Endodermal cell (in vitro differentiated cells): ENCODE results near the gene TBCB. TPM values are rescaled to one million over a fixed set of nuclear protein-coding genes. Genes with fewer than 3 reads are reported as not detected.
"Not testable (repeated sequence)": the region's sequence is repeated elsewhere in the genome, so short reads cannot be mapped to it uniquely, and the experiment has no call there.

ENCODE experiments used
- DNase-seq: peaks from one replicate; pipeline ENCODE4 v3.0.0-alpha.2; 2017
- H3K27ac ChIP-seq: 2 replicates; pipeline ENCODE4 v1.5.1; 2013; ENCODE audit warnings: mild to moderate bottlenecking, low read depth, low read length, moderate library complexity
- H3K27me3 ChIP-seq: 2 replicates; pipeline ENCODE4 v1.6.1; 2013; ENCODE audit warnings: mild to moderate bottlenecking, low read length, moderate library complexity; ENCODE audit not compliant: insufficient read depth, control insufficient read depth, poor library complexity, severe bottlenecking
- H3K36me3 ChIP-seq: 2 replicates; pipeline ENCODE4 v1.7.0; 2013; ENCODE audit warnings: mild to moderate bottlenecking, low read length, moderate library complexity; ENCODE audit not compliant: control insufficient read depth, insufficient read depth
- H3K4me1 ChIP-seq: one replicate; pipeline ENCODE4 v1.7.0; 2013; ENCODE audit warnings: low read length; ENCODE audit not compliant: control insufficient read depth, insufficient read depth
- H3K4me3 ChIP-seq: 2 replicates; pipeline ENCODE4 v1.5.1; 2013; ENCODE audit warnings: mild to moderate bottlenecking, low read length, moderate library complexity
- H3K9ac ChIP-seq: 2 replicates; pipeline ENCODE4 v1.6.1; 2013; ENCODE audit warnings: mild to moderate bottlenecking, low read length, moderate library complexity; ENCODE audit not compliant: poor library complexity, severe bottlenecking; ENCODE audit errors: extremely low read depth
- H3K9me3 ChIP-seq: 2 replicates; pipeline ENCODE4 v1.6.1; 2013; ENCODE audit warnings: mild to moderate bottlenecking, low read length, moderate library complexity; ENCODE audit not compliant: control insufficient read depth
- H3K27ac Mint-ChIP-seq: 2 replicates; pipeline ENCODE4 v1.8.0; 2020; ENCODE audit warnings: mixed read lengths
- H3K27me3 Mint-ChIP-seq: 2 replicates; pipeline ENCODE4 v1.8.0; 2021; ENCODE audit warnings: mild to moderate bottlenecking, mixed read lengths; ENCODE audit not compliant: insufficient read depth
- H3K36me3 Mint-ChIP-seq: 2 replicates; pipeline ENCODE4 v1.8.0; 2020; ENCODE audit warnings: low read depth, mixed read lengths
- H3K4me1 Mint-ChIP-seq: 2 replicates; pipeline ENCODE4 v1.8.0; 2020; ENCODE audit warnings: mixed read lengths
- H3K4me3 Mint-ChIP-seq: 2 replicates; pipeline ENCODE4 v1.8.0; 2020; ENCODE audit warnings: mild to moderate bottlenecking, moderate library complexity, mixed read lengths
- H3K9me3 Mint-ChIP-seq: 2 replicates; pipeline ENCODE4 v1.8.0; 2020; ENCODE audit warnings: mild to moderate bottlenecking, mixed read lengths
- WGBS, 2 experiments: methylation state at CpG; one replicate each; pipeline versions ENCODE4 v1.1.5 to v1.1.7; 2013; ENCODE audit warnings: missing lambda C conversion rate in 2 of 2, mixed read lengths in 1 of 2; ENCODE audit not compliant: insufficient coverage in 1 of 2, insufficient read length in 1 of 2; 5-methylcytosine and 5-hydroxymethylcytosine counted together
- total RNA-seq, 2 donors: library from RNA; stranded (reverse); fragmentation: NEBNext Ultra II Directional in 1 of 2; extraction: Animal tissue kit (Norgen Biotek cat#: 25700) in 1 of 2; gene quantifications; 2 replicates in 1 of 2; 3 replicates in 1 of 2; pipeline ENCODE4 v1.2.1, GENCODE V29; 2021
- TF ChIP-seq, protein P1 (sequence below): fragments of 200-600 bp; sonication (generic); conservative IDR thresholded peaks from 2 replicates; pipeline ENCODE4 v1.5.0; 2021; ENCODE audit warnings: antibody characterized with exemption, mild to moderate bottlenecking

Gene TBCB
- total RNA-seq, 2 donors from 2014 or later, result 189 to 194 TPM

- Histone ChIP-seq H3K36me3 (peaks cover 9% of the 10 kb centered on the region), H3K27ac (no peak overlapping the region), H3K27me3 (no peaks in the 10 kb centered on the region), H3K4me1 (no peaks in the 10 kb centered on the region), H3K9ac (no peak overlapping the region), H3K4me3 (no peak overlapping the region), H3K9me3 (no peaks in the 10 kb centered on the region)
- WGBS, 2 experiments, result 88 to 92% methylated on average over 6 to 9 of the region's 9 CpGs
- H3K36me3 Mint-ChIP-seq, result peaks cover 9% of the 10 kb centered on the region
- H3K4me3 Mint-ChIP-seq, result no peak overlapping the region
- H3K27ac Mint-ChIP-seq, result no peak overlapping the region
- no peak for DNase-seq
- H3K27me3 Mint-ChIP-seq, result no peaks in the 10 kb centered on the region
- H3K9me3 Mint-ChIP-seq, result no peaks in the 10 kb centered on the region
- TF ChIP-seq, protein P1, sequence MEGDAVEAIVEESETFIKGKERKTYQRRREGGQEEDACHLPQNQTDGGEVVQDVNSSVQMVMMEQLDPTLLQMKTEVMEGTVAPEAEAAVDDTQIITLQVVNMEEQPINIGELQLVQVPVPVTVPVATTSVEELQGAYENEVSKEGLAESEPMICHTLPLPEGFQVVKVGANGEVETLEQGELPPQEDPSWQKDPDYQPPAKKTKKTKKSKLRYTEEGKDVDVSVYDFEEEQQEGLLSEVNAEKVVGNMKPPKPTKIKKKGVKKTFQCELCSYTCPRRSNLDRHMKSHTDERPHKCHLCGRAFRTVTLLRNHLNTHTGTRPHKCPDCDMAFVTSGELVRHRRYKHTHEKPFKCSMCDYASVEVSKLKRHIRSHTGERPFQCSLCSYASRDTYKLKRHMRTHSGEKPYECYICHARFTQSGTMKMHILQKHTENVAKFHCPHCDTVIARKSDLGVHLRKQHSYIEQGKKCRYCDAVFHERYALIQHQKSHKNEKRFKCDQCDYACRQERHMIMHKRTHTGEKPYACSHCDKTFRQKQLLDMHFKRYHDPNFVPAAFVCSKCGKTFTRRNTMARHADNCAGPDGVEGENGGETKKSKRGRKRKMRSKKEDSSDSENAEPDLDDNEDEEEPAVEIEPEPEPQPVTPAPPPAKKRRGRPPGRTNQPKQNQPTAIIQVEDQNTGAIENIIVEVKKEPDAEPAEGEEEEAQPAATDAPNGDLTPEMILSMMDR, result no peak
- no peaks in the 10 kb centered on the region for H3K4me1 Mint-ChIP-seq
Observed at GRCh38 chr19:36169084-36169760, 54.0 kb downstream of the TBCB start.

- DNase-seq, result no peak
- Histone ChIP-seq H3K4me1 (no peaks in the 10 kb centered on the region), H3K27me3 (no peaks in the 10 kb centered on the region), H3K27ac (no peak overlapping the region), H3K9ac (no peak overlapping the region), H3K9me3 (no peaks in the 10 kb centered on the region), H3K36me3 (no peaks in the 10 kb centered on the region), H3K4me3 (no peak overlapping the region)
- Mint-ChIP-seq H3K4me1 (no peaks in the 10 kb centered on the region), H3K36me3 (no peaks in the 10 kb centered on the region), H3K4me3 (no peak overlapping the region), H3K27me3 (no peaks in the 10 kb centered on the region), H3K9me3 (no peaks in the 10 kb centered on the region), H3K27ac (no peak overlapping the region)
- 93 to 100% methylated on average over 1 to 5 of the region's 5 CpGs for WGBS, 2 experiments
- TF ChIP-seq, protein P1, result no peak
Observed at GRCh38 chr19:36172852-36173251, 57.6 kb downstream of the TBCB start.

- H3K4me3 Mint-ChIP-seq, H3K4me3 ChIP-seq, H3K9me3 ChIP-seq, H3K4me1 ChIP-seq, H3K27ac ChIP-seq, H3K36me3 Mint-ChIP-seq, H3K9me3 Mint-ChIP-seq, H3K36me3 ChIP-seq, H3K27me3 ChIP-seq, H3K9ac ChIP-seq, H3K4me1 Mint-ChIP-seq, H3K27ac Mint-ChIP-seq, H3K27me3 Mint-ChIP-seq, DNase-seq: not testable (repeated sequence)
- WGBS, 2 experiments, result 88 to 92% methylated on average over 5 to 8 of the region's 8 CpGs
Observed at GRCh38 chr19:36173846-36174245, 58.6 kb downstream of the TBCB start.

Other genes starting within 250 kb of the TBCB start
- gene APLP1, start 246.9 kb upstream of the TBCB start, total RNA-seq, result 10 to 100 TPM in 1 of 2 donors, 1 to 10 TPM in 1; 4.1 to 10.6 TPM
- 10 to 100 TPM; 20.8 to 24.4 TPM for gene NFKBID, start 214.9 kb upstream of the TBCB start, total RNA-seq
- gene HCST, start 212.9 kb upstream of the TBCB start, total RNA-seq, result 1 to 10 TPM; 1.3 to 1.5 TPM
- not detected for gene TYROBP, start 207.2 kb upstream of the TBCB start, total RNA-seq
- 10 to 100 TPM; 18.7 to 24.3 TPM for gene LRFN3, start 179.1 kb upstream of the TBCB start, total RNA-seq
- gene SDHAF1, start 120.3 kb upstream of the TBCB start, total RNA-seq, result 10 to 100 TPM; 12.9 to 14.1 TPM
- 10 to 100 TPM; 17.1 to 19.3 TPM for gene SYNE4, start 106.7 kb upstream of the TBCB start, total RNA-seq
- gene ALKBH6, start 101.3 kb upstream of the TBCB start, total RNA-seq, result 10 to 100 TPM; 36.3 to 38.7 TPM
- gene CLIP3, start 82.6 kb upstream of the TBCB start, total RNA-seq, result 10 to 100 TPM; 12.6 to 19.7 TPM
- 1 to 10 TPM; 6.7 to 8.9 TPM for gene THAP8, start 61.2 kb upstream of the TBCB start, total RNA-seq
- 10 to 100 TPM; 23.5 to 34.4 TPM for gene WDR62, start 60.6 kb upstream of the TBCB start, total RNA-seq
- gene OVOL3, start 4.3 kb upstream of the TBCB start, total RNA-seq, result not detected
- gene POLR2I, start 593 bp upstream of the TBCB start, total RNA-seq, result 100 to 1,000 TPM; 102 to 132 TPM
- gene CAPNS1, start 24.6 kb downstream of the TBCB start, total RNA-seq, result 100 to 1,000 TPM; 633 to 714 TPM
- 1 to 10 TPM; 1.4 to 2.4 TPM for gene COX7A1, start 37.0 kb downstream of the TBCB start, total RNA-seq
- 1 to 10 TPM; 1.6 to 2.7 TPM for gene ZNF565, start 99.2 kb downstream of the TBCB start, total RNA-seq
- gene ZNF146, start 99.6 kb downstream of the TBCB start, total RNA-seq, result 100 to 1,000 TPM; 105 to 128 TPM